IMR-90 (cell line): ENCODE measurements around the gene SLC28A2. TPM values are rescaled to one million over a fixed set of nuclear protein-coding genes. Genes with fewer than 3 reads are reported as not detected.

ENCODE experiments used
- ATAC-seq: fragments of 200-7000 bp; cut with Tn5 transposase; 2 replicates; pipeline ENCODE4 v1.9.1; 2020; ENCODE audit warnings: low read depth, mild to moderate bottlenecking, moderate library complexity
- BruUV-seq: library from RNA; stranded (reverse); fragments of 400-500 nt; replicated peaks from 2 replicates; lab custom pipeline; 2021; lab: Mats Ljungman, UMichigan
- CTCF ChIA-PET: fragments of 300-600 bp; formaldehyde crosslinking; extraction: SDS; loops from one replicate; lab custom pipeline; 2021; ENCODE audit warnings: antibody characterized with exemption; lab: Yijun Ruan, JAX
- POLR2A ChIA-PET: fragments of 300-600 bp; sonication (Branson Sonifier 250); formaldehyde crosslinking; loops from one replicate; lab custom pipeline; 2022; ENCODE audit warnings: antibody characterized with exemption; ENCODE audit not compliant: unreplicated experiment; lab: Charles Lee
- DNase-seq: peaks from one replicate; pipeline ENCODE4 v3.0.0; 2013
- H2AFZ ChIP-seq: replicated peaks from 2 replicates; pipeline ENCODE3; 2013; ENCODE audit warnings: low read length, mild to moderate bottlenecking; ENCODE audit not compliant: poor library complexity
- H2AK5ac ChIP-seq: 2 replicates; pipeline ENCODE4 v1.6.1; 2013; ENCODE audit warnings: low read depth, low read length, inconsistent platforms
- H2AK9ac ChIP-seq: replicated peaks from 2 replicates; pipeline ENCODE3; 2013; ENCODE audit warnings: mild to moderate bottlenecking, low read depth, low read length, moderate library complexity; ENCODE audit not compliant: poor library complexity
- H2BK120ac ChIP-seq: 2 replicates; pipeline ENCODE4 v1.6.1; 2013; ENCODE audit warnings: low read depth, low read length, inconsistent platforms
- H2BK15ac ChIP-seq: 3 replicates; pipeline ENCODE4 v1.6.1; 2013; ENCODE audit warnings: low read depth, low read length, inconsistent platforms
- H2BK20ac ChIP-seq: 2 replicates; pipeline ENCODE4 v1.6.1; 2013; ENCODE audit warnings: low read depth, mild to moderate bottlenecking, inconsistent platforms, low read length, moderate library complexity
- H2BK5ac ChIP-seq: 2 replicates; pipeline ENCODE4 v1.6.1; 2013; ENCODE audit warnings: mild to moderate bottlenecking, low read depth, low read length, inconsistent platforms; ENCODE audit not compliant: poor library complexity, severe bottlenecking
- H3K14ac ChIP-seq: replicated peaks from 2 replicates; pipeline ENCODE4 v1.6.1; 2013; ENCODE audit warnings: low read depth, low read length, inconsistent platforms
- H3K18ac ChIP-seq: 2 replicates; pipeline ENCODE4 v1.6.1; 2013; ENCODE audit warnings: low read depth, low read length, control low read depth
- H3K23ac ChIP-seq: 2 replicates; pipeline ENCODE4 v1.6.1; 2013; ENCODE audit warnings: low read depth, low read length, inconsistent platforms
- H3K27ac ChIP-seq: 2 replicates; pipeline ENCODE4 v1.5.1; 2013; ENCODE audit warnings: mild to moderate bottlenecking, control low read depth, low read length; ENCODE audit not compliant: insufficient read depth
- H3K27me3 ChIP-seq: 2 replicates; pipeline ENCODE4 v1.6.1; 2013; ENCODE audit warnings: low read length; ENCODE audit not compliant: control insufficient read depth, insufficient read depth
- H3K36me3 ChIP-seq: 2 replicates; pipeline ENCODE4 v1.6.1; 2013; ENCODE audit warnings: low read length, mixed read lengths; ENCODE audit not compliant: control insufficient read depth, insufficient read depth
- H3K4ac ChIP-seq: 2 replicates; pipeline ENCODE4 v1.6.1; 2013; ENCODE audit warnings: low read depth, low read length, inconsistent platforms
- H3K4me1 ChIP-seq: 2 replicates; pipeline ENCODE4 v1.6.1; 2013; ENCODE audit warnings: low read length, mixed read lengths; ENCODE audit not compliant: control insufficient read depth, insufficient read depth
- H3K4me2 ChIP-seq: 2 replicates; pipeline ENCODE4 v1.6.1; 2013; ENCODE audit warnings: low read depth, mild to moderate bottlenecking, control low read depth, low read length, moderate library complexity
- H3K4me3 ChIP-seq: 2 replicates; pipeline ENCODE4 v1.5.1; 2013; ENCODE audit warnings: low read depth, mild to moderate bottlenecking, control low read depth, low read length, moderate library complexity; ENCODE audit not compliant: insufficient read depth
- H3K56ac ChIP-seq: 2 replicates; pipeline ENCODE4 v1.6.1; 2013; ENCODE audit warnings: low read length, inconsistent platforms; ENCODE audit not compliant: insufficient read depth; ENCODE audit errors: extremely low read depth
- H3K79me1 ChIP-seq, 2 experiments: 2 replicates each; pipeline ENCODE4 v1.6.1; 2013; ENCODE audit warnings: low read length in 2 of 2, inconsistent platforms in 1 of 2, low read depth in 1 of 2
- H3K9ac ChIP-seq: 2 replicates; pipeline ENCODE4 v1.6.1; 2013; ENCODE audit warnings: low read depth, low read length, control low read depth
- H3K9me1 ChIP-seq: 2 replicates; pipeline ENCODE4 v1.6.1; 2013; ENCODE audit warnings: low read length, inconsistent platforms; ENCODE audit not compliant: insufficient read depth
- H3K9me3 ChIP-seq: 2 replicates; pipeline ENCODE4 v1.6.1; 2013; ENCODE audit warnings: low read length; ENCODE audit not compliant: control insufficient read depth, insufficient read depth
- H4K20me1 ChIP-seq: 2 replicates; pipeline ENCODE4 v1.6.1; 2013; ENCODE audit warnings: low read length, inconsistent platforms; ENCODE audit not compliant: insufficient read depth
- H4K5ac ChIP-seq: 2 replicates; pipeline ENCODE4 v1.6.1; 2013; ENCODE audit warnings: mild to moderate bottlenecking, low read depth, low read length, control low read depth
- H4K8ac ChIP-seq, 2 experiments: 2 replicates each; pipeline ENCODE4 v1.6.1; 2013; ENCODE audit warnings: low read depth in 2 of 2, low read length in 2 of 2, control low read depth in 1 of 2, inconsistent platforms in 1 of 2
- H4K91ac ChIP-seq: 2 replicates; pipeline ENCODE4 v1.6.1; 2013; ENCODE audit warnings: low read depth, low read length, inconsistent platforms; ENCODE audit not compliant: insufficient read depth
- CEBPB ChIP-seq: IDR thresholded peaks from 2 replicates; pipeline ENCODE4 v1.6.1; 2012; ENCODE audit warnings: low read depth, low read length, improper control_type of control experiment
- ELK1 ChIP-seq: fragments of 150-350 bp; IDR thresholded peaks from 2 replicates; pipeline ENCODE4 v1.6.1; 2016; ENCODE audit warnings: low read depth, mild to moderate bottlenecking, low read length, moderate library complexity, borderline replicate concordance
- FOS ChIP-seq: fragments of 150-350 bp; IDR thresholded peaks from 2 replicates; pipeline ENCODE4 v1.6.1; 2016; ENCODE audit warnings: low read depth, low read length
- MAZ ChIP-seq: IDR thresholded peaks from 2 replicates; pipeline ENCODE4 v1.6.1; 2012; ENCODE audit warnings: low read depth, mild to moderate bottlenecking, low read length, improper control_type of control experiment, moderate library complexity, borderline replicate concordance
- MXI1 ChIP-seq: IDR thresholded peaks from 2 replicates; pipeline ENCODE4 v1.6.1; 2012; ENCODE audit warnings: low read depth, mild to moderate bottlenecking, low read length, moderate library complexity, borderline replicate concordance
- NFE2L2 ChIP-seq: fragments of 150-350 bp; IDR thresholded peaks from 2 replicates; pipeline ENCODE4 v1.6.1; 2016; ENCODE audit warnings: low read depth, mild to moderate bottlenecking, low read length
- POLR2A ChIP-seq: IDR thresholded peaks from 2 replicates; pipeline ENCODE4 v1.6.1; 2012; ENCODE audit warnings: mild to moderate bottlenecking, low read depth, low read length
- RFX5 ChIP-seq: IDR thresholded peaks from 2 replicates; pipeline ENCODE4 v1.8.0; 2012; ENCODE audit warnings: low read depth, mild to moderate bottlenecking, low read length, moderate library complexity
- SMC3 ChIP-seq: fragments of 150-350 bp; IDR thresholded peaks from 2 replicates; pipeline ENCODE4 v1.6.1; 2016; ENCODE audit warnings: low read depth, mild to moderate bottlenecking, antibody characterized with exemption, low read length, moderate library complexity
- USF2 ChIP-seq: fragments of 150-350 bp; IDR thresholded peaks from 2 replicates; pipeline ENCODE4 v1.6.1; 2017; ENCODE audit warnings: mild to moderate bottlenecking, antibody characterized with exemption, low read length, low read depth
- WGBS, 2 experiments: methylation state at CpG; one replicate each; pipeline versions ENCODE4 v1.1.5 to v1.1.7; 2013; ENCODE audit warnings: missing lambda C conversion rate in 2 of 2; ENCODE audit not compliant: insufficient read length in 1 of 2; ENCODE audit errors: extremely low coverage in 2 of 2; 5-methylcytosine and 5-hydroxymethylcytosine counted together
- dilution Hi-C: fragments of 300-500 bp; cut with HindIII; formaldehyde crosslinking; loops from one replicate; pipeline ENCODE4 v1.14.3; 2018; ENCODE audit warnings: low sequenced_read_pairs; ENCODE audit not compliant: unreplicated experiment
- in situ Hi-C: fragments of 300-500 bp; cut with MboI; formaldehyde crosslinking; loops from 3 replicates; pipeline ENCODE4 v1.14.3; 2019; ENCODE audit warnings: low sequenced_read_pairs, inconsistent platforms, mixed read lengths
- intact Hi-C: fragments of 100-400 bp; cut with micrococcal nuclease; formaldehyde crosslinking; loops from 2 replicates; pipeline ENCODE4 v1.10.0; 2022
- polyA plus RNA-seq, 3 experiments: library from polyadenylated mRNA; depleted of rRNA; stranded (reverse); fragments of >200 nt; gene quantifications; 2 replicates each; pipeline ENCODE4 v1.2.3, GENCODE V29; 2012; ENCODE audit warnings: low replicate concordance in 1 of 3
- total RNA-seq: library from RNA; depleted of rRNA; stranded (reverse); fragments of >200 nt; gene quantifications from 2 replicates; pipeline ENCODE4 v1.2.3, GENCODE V29; 2012

Gene SLC28A2
- total and polyA plus RNA-seq, 2 of the 4 experiments (the other 2 are of a cell fraction), result not detected

- H3K9ac ChIP-seq, result no peak overlapping the region
- H3K36me3 ChIP-seq, result no peaks in the 10 kb centered on the region
- ATAC-seq (no peak), DNase-seq (peak; percentile 11)
- no peak overlapping the region for H2AFZ ChIP-seq
- H3K4ac ChIP-seq, result no peak overlapping the region
- in situ Hi-C loops (no loop called here), intact Hi-C loops (no loop called here), dilution Hi-C loops (no loop called here)
- no peaks in the 10 kb centered on the region for H4K20me1 ChIP-seq
- H4K8ac ChIP-seq, result no peak overlapping the region
- no peak overlapping the region for H2BK15ac ChIP-seq
- no peak overlapping the region for H3K18ac ChIP-seq
- H3K14ac ChIP-seq, result no peak overlapping the region
- H2BK20ac ChIP-seq, result no peak overlapping the region
- H4K5ac ChIP-seq, result no peak overlapping the region
- no peak overlapping the region for H3K23ac ChIP-seq
- H2AK9ac ChIP-seq, result no peak overlapping the region
- H3K56ac ChIP-seq, result no peak overlapping the region
- H3K4me2 ChIP-seq, result no peak overlapping the region
- no peak overlapping the region for H4K91ac ChIP-seq
- H3K9me1 ChIP-seq, result no peaks in the 10 kb centered on the region
- no peaks in the 10 kb centered on the region for H3K27me3 ChIP-seq
- ChIA-PET POLR2A (no interaction called here), CTCF (interaction anchor here (0.6 kb wide), 1 partner anchor 220 kb away, joined by 5 read pairs; no protein-coding TSS in a partner anchor)
- no peaks in the 10 kb centered on the region for H3K79me1 ChIP-seq
- no peak overlapping the region for H2BK5ac ChIP-seq
- H3K4me3 ChIP-seq, result no peak overlapping the region
- no peak overlapping the region for H3K27ac ChIP-seq
- H2BK120ac ChIP-seq, result no peak overlapping the region
- WGBS, 2 experiments, result 74% methylated on average over 11 of the region's 13 CpGs; no CpG with 5 or more reads in 1 of the 2 experiments
- no peaks in the 10 kb centered on the region for H3K9me3 ChIP-seq
- no TSS peak for BruUV-seq
- H2AK5ac ChIP-seq, result no peak overlapping the region
- no peak for TF ChIP-seq MAZ
- no peak for TF ChIP-seq SMC3
- no peak for TF ChIP-seq MXI1
- no peak for TF ChIP-seq POLR2A
- no peak for TF ChIP-seq RFX5
- no peak for TF ChIP-seq CEBPB
- TF ChIP-seq USF2, result no peak
- no peak for TF ChIP-seq FOS
- no peak for TF ChIP-seq ELK1
- TF ChIP-seq NFE2L2, result no peak
- no peaks in the 10 kb centered on the region for H3K4me1 ChIP-seq
Measured at GRCh38 chr15:45314960-45315359, 62.9 kb downstream of the SLC28A2 start.
